HL-60 (cell line): Measurements from ENCODE around the gene TMPRSS11A.

Source experiments
- DNase-seq, 2 experiments: peaks; one replicate each; pipeline ENCODE4 v3.0.0-alpha.2; 2010 to 2020; ENCODE audit warnings: low read depth in 1 of 2, low spot score in 1 of 2
- H3K27ac ChIP-seq: fragments of 250-450 bp; sonication (Bioruptor Pico); replicated peaks from 2 replicates; pipeline ENCODE4 v1.5.1; 2020; ENCODE audit warnings: mild to moderate bottlenecking, moderate library complexity
- H3K27me3 ChIP-seq: fragments of 250-450 bp; sonication (Bioruptor Pico); 2 replicates; pipeline ENCODE4 v1.5.1; 2021; ENCODE audit warnings: mild to moderate bottlenecking, moderate library complexity; ENCODE audit not compliant: insufficient read depth, poor library complexity, severe bottlenecking
- H3K4me3 ChIP-seq: replicated peaks from 2 replicates; pipeline ENCODE4 v1.5.1; 2011; ENCODE audit warnings: mild to moderate bottlenecking, control low read depth, low read length; ENCODE audit not compliant: insufficient read depth
- CTCF ChIP-seq: IDR thresholded peaks from one replicate; pipeline ENCODE4 v1.5.1; 2011; ENCODE audit warnings: low read length, control low read depth, inconsistent platforms; ENCODE audit not compliant: insufficient read depth
- GABPA ChIP-seq: IDR thresholded peaks from 2 replicates; pipeline ENCODE4 v1.6.1; 2012; ENCODE audit warnings: low read depth
- POLR2AphosphoS5 ChIP-seq: IDR thresholded peaks from 2 replicates; pipeline ENCODE4 v1.6.1; 2012; ENCODE audit warnings: low read depth
- SPI1 ChIP-seq: IDR thresholded peaks from 2 replicates; pipeline ENCODE4 v1.6.1; 2012; ENCODE audit warnings: low read depth, mild to moderate bottlenecking, borderline replicate concordance
- TF ChIP-seq, protein P1 (sequence below): IDR thresholded peaks from 2 replicates; pipeline ENCODE4 v1.6.1; 2012; ENCODE audit warnings: low read depth; ENCODE audit not compliant: insufficient replicate concordance

Gene TMPRSS11A

GRCh38 chr4:67899096-67899495 lies 64.2 kb downstream of the TMPRSS11A start:
- no peak for TF ChIP-seq GABPA
- TF ChIP-seq, protein P1, sequence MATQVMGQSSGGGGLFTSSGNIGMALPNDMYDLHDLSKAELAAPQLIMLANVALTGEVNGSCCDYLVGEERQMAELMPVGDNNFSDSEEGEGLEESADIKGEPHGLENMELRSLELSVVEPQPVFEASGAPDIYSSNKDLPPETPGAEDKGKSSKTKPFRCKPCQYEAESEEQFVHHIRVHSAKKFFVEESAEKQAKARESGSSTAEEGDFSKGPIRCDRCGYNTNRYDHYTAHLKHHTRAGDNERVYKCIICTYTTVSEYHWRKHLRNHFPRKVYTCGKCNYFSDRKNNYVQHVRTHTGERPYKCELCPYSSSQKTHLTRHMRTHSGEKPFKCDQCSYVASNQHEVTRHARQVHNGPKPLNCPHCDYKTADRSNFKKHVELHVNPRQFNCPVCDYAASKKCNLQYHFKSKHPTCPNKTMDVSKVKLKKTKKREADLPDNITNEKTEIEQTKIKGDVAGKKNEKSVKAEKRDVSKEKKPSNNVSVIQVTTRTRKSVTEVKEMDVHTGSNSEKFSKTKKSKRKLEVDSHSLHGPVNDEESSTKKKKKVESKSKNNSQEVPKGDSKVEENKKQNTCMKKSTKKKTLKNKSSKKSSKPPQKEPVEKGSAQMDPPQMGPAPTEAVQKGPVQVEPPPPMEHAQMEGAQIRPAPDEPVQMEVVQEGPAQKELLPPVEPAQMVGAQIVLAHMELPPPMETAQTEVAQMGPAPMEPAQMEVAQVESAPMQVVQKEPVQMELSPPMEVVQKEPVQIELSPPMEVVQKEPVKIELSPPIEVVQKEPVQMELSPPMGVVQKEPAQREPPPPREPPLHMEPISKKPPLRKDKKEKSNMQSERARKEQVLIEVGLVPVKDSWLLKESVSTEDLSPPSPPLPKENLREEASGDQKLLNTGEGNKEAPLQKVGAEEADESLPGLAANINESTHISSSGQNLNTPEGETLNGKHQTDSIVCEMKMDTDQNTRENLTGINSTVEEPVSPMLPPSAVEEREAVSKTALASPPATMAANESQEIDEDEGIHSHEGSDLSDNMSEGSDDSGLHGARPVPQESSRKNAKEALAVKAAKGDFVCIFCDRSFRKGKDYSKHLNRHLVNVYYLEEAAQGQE = no peak
- TF ChIP-seq CTCF = no peak
- DNase-seq = no peak
- Histone ChIP-seq H3K4me3 (no peak overlapping the region), H3K27me3 (no peaks in the 10 kb centered on the region), H3K27ac (no peak overlapping the region)

- Histone ChIP-seq H3K27ac (no peak overlapping the region), H3K27me3 (no peaks in the 10 kb centered on the region), H3K4me3 (no peak overlapping the region)
- TF ChIP-seq GABPA (no peak), POLR2AphosphoS5 (no peak), CTCF (no peak), SPI1 (no peak)
- TF ChIP-seq, protein P1 = no peak
- no peak for DNase-seq
Measured at GRCh38 chr4:67897686-67898085, 65.6 kb downstream of the TMPRSS11A start.

DNA sequence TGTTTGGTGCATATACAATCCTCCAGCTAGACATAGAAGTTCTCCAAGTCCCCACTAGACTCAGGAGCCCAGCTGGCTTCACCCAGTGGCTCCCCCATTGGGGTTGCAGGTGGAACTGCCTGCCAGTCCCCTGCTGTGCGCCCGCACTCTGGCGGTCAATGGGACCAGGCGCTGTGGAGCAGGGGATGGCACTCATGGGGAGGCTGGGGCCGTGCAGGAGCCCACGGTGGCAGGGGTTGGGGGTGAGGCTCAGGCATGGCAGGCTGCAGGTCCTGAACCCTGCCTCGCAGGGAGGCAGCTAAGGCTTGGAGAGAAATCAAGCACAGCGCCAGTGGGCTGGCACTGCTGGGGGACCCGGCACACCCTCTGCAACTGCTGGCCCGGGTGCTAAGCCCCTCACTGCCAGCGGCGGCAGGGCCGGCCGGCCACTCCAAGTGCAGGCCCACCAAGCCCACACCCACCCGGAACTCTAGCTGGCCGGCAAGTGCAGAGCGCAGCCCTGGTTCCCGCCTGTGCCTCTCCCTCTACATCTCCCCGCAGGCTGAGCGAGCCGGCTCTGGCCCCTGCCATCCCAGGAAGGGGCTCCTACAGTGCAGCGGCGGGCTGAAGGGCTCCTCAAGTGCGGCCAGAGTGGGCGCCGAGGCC lies 66.8 kb downstream of the TMPRSS11A start:
- no peak overlapping the region for H3K27ac ChIP-seq
- TF ChIP-seq GABPA (no peak), SPI1 (no peak), CTCF (no peak), POLR2AphosphoS5 (no peak)
- TF ChIP-seq, protein P1 = no peak
- H3K4me3 ChIP-seq = no peak overlapping the region
- DNase-seq = no peak
- no peaks in the 10 kb centered on the region for H3K27me3 ChIP-seq
